Measurements from ENCODE around the gene PGM2L1. TPM values are rescaled to one million over a fixed set of nuclear protein-coding genes. Genes with fewer than 3 reads are reported as not detected.
"Not testable (repeated sequence)": the region's sequence is repeated elsewhere in the genome, so short reads cannot be mapped to it uniquely, and the experiment has no call there.

Gene PGM2L1
- total RNA-seq, 1 experiment from 2014 or later = 7.8 TPM

DNA sequence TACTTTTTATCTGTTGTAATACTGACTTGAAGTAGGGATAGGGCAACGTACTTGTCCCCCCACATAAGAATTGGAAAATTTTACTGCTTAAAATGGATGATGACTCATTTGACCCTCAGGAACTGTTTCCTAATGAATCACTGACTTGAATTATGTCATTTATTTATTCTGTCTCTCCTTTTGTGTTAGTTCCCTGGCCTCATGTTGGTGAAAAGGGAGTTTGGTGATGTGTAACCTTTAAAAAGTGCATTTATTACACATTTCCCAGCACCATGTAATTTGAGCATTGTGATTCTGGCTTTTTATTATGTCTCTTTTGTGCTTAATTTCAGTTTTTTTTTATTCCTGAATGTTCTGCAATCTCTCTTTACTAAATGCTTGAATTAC, 20.3 kb upstream of the PGM2L1 start:
- H3K27ac ChIP-seq = peak overlapping the region; percentile 60
- intact Hi-C loops (cut with micrococcal nuclease; ENCODE audit: unreplicated experiment) = no loop called here
- no peak overlapping the region for H3K4me3 ChIP-seq
- H2AFZ ChIP-seq = no peak overlapping the region
- POLR2A ChIA-PET (ENCODE audit: unreplicated experiment) = no interaction called here
- H3K9me2 ChIP-seq (ENCODE audit: insufficient read depth) = no peaks in the 10 kb centered on the region
- DNase-seq = peak in 1 of 2 experiments; percentile 77
- no TSS peak for BruUV-seq (replicated peaks)
- peaks cover 44% of the 10 kb centered on the region for H3K4me1 ChIP-seq (replicated peaks; ENCODE audit: insufficient read depth)
- no peaks in the 10 kb centered on the region for H4K20me1 ChIP-seq (ENCODE audit: insufficient read depth)
- H3K27me3 ChIP-seq (ENCODE audit: insufficient read depth, low read depth) = no peaks in the 10 kb centered on the region
- H3K4me2 ChIP-seq = peak overlapping the region; percentile 51
- H3K36me3 ChIP-seq (ENCODE audit: low read depth) = no peaks in the 10 kb centered on the region
- H3K79me2 ChIP-seq (ENCODE audit: low read depth) = no peaks in the 10 kb centered on the region
- no peaks in the 10 kb centered on the region for H3K9me3 ChIP-seq (ENCODE audit: insufficient read depth, low read depth)
- TF ChIP-seq, protein P1, sequence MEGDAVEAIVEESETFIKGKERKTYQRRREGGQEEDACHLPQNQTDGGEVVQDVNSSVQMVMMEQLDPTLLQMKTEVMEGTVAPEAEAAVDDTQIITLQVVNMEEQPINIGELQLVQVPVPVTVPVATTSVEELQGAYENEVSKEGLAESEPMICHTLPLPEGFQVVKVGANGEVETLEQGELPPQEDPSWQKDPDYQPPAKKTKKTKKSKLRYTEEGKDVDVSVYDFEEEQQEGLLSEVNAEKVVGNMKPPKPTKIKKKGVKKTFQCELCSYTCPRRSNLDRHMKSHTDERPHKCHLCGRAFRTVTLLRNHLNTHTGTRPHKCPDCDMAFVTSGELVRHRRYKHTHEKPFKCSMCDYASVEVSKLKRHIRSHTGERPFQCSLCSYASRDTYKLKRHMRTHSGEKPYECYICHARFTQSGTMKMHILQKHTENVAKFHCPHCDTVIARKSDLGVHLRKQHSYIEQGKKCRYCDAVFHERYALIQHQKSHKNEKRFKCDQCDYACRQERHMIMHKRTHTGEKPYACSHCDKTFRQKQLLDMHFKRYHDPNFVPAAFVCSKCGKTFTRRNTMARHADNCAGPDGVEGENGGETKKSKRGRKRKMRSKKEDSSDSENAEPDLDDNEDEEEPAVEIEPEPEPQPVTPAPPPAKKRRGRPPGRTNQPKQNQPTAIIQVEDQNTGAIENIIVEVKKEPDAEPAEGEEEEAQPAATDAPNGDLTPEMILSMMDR (conservative IDR thresholded peaks at IDR 0.05) = no peak
- no peak for TF ChIP-seq EZH2 (IDR thresholded peaks at IDR 0.05; ENCODE audit: low read depth)
- CTCF ChIA-PET = no interaction called here
- H3F3A ChIP-seq (ENCODE audit: insufficient read depth, low read depth) = peaks cover 25% of the 10 kb centered on the region

DNA sequence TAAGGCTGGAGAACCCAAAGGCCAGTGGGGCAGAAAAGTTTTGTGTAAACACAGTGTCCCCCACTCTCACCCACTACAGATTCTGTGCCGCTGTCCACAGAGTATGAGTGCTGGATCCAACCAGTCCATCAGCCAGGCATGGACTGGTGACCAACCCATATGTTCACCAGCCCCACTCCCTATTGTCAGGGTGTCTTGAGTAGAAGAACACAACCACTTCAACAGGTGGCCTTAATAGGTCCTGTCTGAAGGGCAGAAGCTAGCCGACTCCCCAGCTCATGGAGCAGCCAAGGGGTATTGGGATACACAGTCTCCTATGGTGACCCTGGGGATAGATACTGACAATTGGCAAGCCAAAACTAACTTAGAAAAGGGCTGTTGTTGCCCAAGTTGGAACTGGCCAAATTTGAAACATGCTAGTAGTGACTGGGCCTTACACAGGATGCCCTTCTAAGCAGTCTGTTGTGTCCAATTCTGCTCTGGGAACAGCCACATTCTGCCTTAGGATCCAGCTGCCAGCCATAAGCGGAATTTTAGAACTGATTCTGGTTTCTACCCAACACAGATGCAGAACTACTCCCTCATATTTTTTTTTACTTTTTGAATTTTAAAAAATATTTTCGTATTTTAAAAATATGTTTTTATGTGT, 19.8 kb upstream of the PGM2L1 start:
- Histone ChIP-seq H4K20me1 (ENCODE audit: insufficient read depth) (no peaks in the 10 kb centered on the region), H3K9me3 (ENCODE audit: insufficient read depth, low read depth) (no peaks in the 10 kb centered on the region), H2AFZ (no peak overlapping the region), H3K27ac (peak overlapping the region; percentile 65), H3K4me2 (peak overlapping the region; percentile 51), H3K36me3 (ENCODE audit: low read depth) (no peaks in the 10 kb centered on the region), H3K79me2 (ENCODE audit: low read depth) (no peaks in the 10 kb centered on the region), H3K4me3 (no peak overlapping the region), H3K9me2 (ENCODE audit: insufficient read depth) (no peaks in the 10 kb centered on the region), H3K27me3 (ENCODE audit: insufficient read depth, low read depth) (no peaks in the 10 kb centered on the region), H3F3A (ENCODE audit: insufficient read depth, low read depth) (peaks cover 25% of the 10 kb centered on the region), H3K4me1 (replicated peaks; ENCODE audit: insufficient read depth) (peaks cover 46% of the 10 kb centered on the region)
- BruUV-seq (replicated peaks) = no TSS peak
- no peak for DNase-seq
- POLR2A ChIA-PET (ENCODE audit: unreplicated experiment) = interaction anchor here (0.6 kb wide), 1 partner anchor 209 kb away, joined by 3 read pairs; no protein-coding TSS in a partner anchor
- no peak for TF ChIP-seq EZH2 (IDR thresholded peaks at IDR 0.05; ENCODE audit: low read depth)
- TF ChIP-seq, protein P1 (conservative IDR thresholded peaks at IDR 0.05) = no peak
- CTCF ChIA-PET = no interaction called here
- intact Hi-C loops (cut with micrococcal nuclease; ENCODE audit: unreplicated experiment) = loop anchor here (2.0 kb wide), 1 partner anchor 19 kb away; the partner anchor contains the start of gene PGM2L1

DNA sequence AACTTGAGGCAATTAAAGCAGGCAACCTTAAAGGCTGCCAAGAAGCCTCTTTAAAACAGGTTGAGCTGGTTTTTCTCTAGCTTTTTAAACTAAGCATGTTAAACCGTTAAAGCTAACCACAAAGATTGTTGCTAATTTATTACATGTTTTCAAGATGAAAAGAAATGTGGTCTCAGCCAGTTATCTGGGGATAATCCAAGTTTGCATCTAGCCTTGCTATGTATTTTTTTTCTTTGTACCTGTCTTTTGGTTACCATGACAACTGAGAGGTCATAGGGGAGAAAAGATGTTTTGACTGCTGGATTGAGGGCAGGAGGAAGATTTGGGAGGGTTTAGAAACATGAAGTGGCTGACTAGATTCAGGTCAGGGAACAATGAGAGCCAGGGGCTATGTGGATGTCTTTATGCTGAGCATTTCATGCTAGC, 19.2 kb upstream of the PGM2L1 start:
- no peak overlapping the region for H2AFZ ChIP-seq
- POLR2A ChIA-PET (ENCODE audit: unreplicated experiment) = interaction anchor here (0.6 kb wide), 1 partner anchor 209 kb away, joined by 3 read pairs; no protein-coding TSS in a partner anchor
- CTCF ChIA-PET = no interaction called here

DNA sequence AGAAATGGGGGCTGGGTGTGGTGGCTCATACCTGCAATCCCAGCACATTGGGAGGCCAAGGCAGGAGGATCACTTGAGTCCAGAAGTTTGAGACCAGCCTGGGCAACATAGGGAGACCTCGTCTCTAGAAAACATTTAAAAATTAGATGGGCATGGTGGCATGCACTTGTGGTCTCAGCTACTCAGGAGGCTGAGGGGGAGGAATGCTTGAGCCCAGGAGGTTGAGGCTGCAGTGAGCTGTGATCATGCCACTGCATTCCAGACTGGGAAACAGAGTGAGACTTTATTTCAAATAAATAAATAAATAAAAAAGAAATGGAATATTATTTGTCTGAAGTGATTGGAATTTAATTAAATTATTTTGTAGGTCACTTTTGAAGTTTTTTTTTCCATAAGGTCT, 18.7 kb upstream of the PGM2L1 start:
- H4K20me1 ChIP-seq (ENCODE audit: insufficient read depth); H3K36me3 ChIP-seq (ENCODE audit: low read depth); H2AFZ ChIP-seq; H3K4me3 ChIP-seq; H3K27ac ChIP-seq; H3K9me2 ChIP-seq (ENCODE audit: insufficient read depth); POLR2A ChIA-PET (ENCODE audit: unreplicated experiment); H3K79me2 ChIP-seq (ENCODE audit: low read depth); BruUV-seq (replicated peaks); DNase-seq; CTCF ChIA-PET; H3K27me3 ChIP-seq (ENCODE audit: insufficient read depth, low read depth); H3K9me3 ChIP-seq (ENCODE audit: insufficient read depth, low read depth): not testable (repeated sequence)
- peaks cover 25% of the 10 kb centered on the region for H3F3A ChIP-seq (ENCODE audit: insufficient read depth, low read depth)
- peak overlapping the region; percentile 49 for H3K4me2 ChIP-seq
- H3K4me1 ChIP-seq (replicated peaks; ENCODE audit: insufficient read depth) = peaks cover 50% of the 10 kb centered on the region
- intact Hi-C loops (cut with micrococcal nuclease; ENCODE audit: unreplicated experiment) = loop anchor here (2.0 kb wide), 1 partner anchor 18 kb away; the partner anchor contains the start of gene PGM2L1

More for the DNA sequence above, 19.2 kb upstream of the PGM2L1 start:
- H3K27me3 ChIP-seq (ENCODE audit: insufficient read depth, low read depth) = no peaks in the 10 kb centered on the region
- no peaks in the 10 kb centered on the region for H3K36me3 ChIP-seq (ENCODE audit: low read depth)
- BruUV-seq (replicated peaks) = no TSS peak
- peaks cover 25% of the 10 kb centered on the region for H3F3A ChIP-seq (ENCODE audit: insufficient read depth, low read depth)
- intact Hi-C loops (cut with micrococcal nuclease; ENCODE audit: unreplicated experiment) = loop anchor here (2.0 kb wide), 1 partner anchor 19 kb away; the partner anchor contains the start of gene PGM2L1
- H3K9me2 ChIP-seq (ENCODE audit: insufficient read depth) = no peaks in the 10 kb centered on the region
- H3K9me3 ChIP-seq (ENCODE audit: insufficient read depth, low read depth) = no peaks in the 10 kb centered on the region
- peak overlapping the region; percentile 65 for H3K27ac ChIP-seq
- H3K79me2 ChIP-seq (ENCODE audit: low read depth) = no peaks in the 10 kb centered on the region
- TF ChIP-seq EZH2 (IDR thresholded peaks at IDR 0.05; ENCODE audit: low read depth) = no peak
- TF ChIP-seq, protein P1 (conservative IDR thresholded peaks at IDR 0.05) = no peak
- H4K20me1 ChIP-seq (ENCODE audit: insufficient read depth) = no peaks in the 10 kb centered on the region
- H3K4me1 ChIP-seq (replicated peaks; ENCODE audit: insufficient read depth) = peaks cover 50% of the 10 kb centered on the region
- H3K4me2 ChIP-seq = peak overlapping the region; percentile 51
- DNase-seq = peak; percentile 28 to 92
- no peak overlapping the region for H3K4me3 ChIP-seq
